Lower leg skin (tissue), 3 donors: ENCODE measurements around the gene ARHGDIB.

Source experiments
- CTCF ChIP-seq, 3 donors: fragments of 450-650 bp; IDR thresholded peaks; one replicate each; pipeline ENCODE4 v1.5.1; 2016; ENCODE audit warnings: antibody characterized with exemption in 3 of 3, mild to moderate bottlenecking in 3 of 3, moderate library complexity in 2 of 3
- POLR2A ChIP-seq, 2 donors: fragments of 450-650 bp; IDR thresholded peaks; one replicate each; pipeline ENCODE4 v1.6.1; 2016 to 2017; ENCODE audit warnings: antibody characterized with exemption in 2 of 2, mild to moderate bottlenecking in 1 of 2, moderate library complexity in 1 of 2

- no peak for TF ChIP-seq CTCF (IDR thresholded peaks at IDR 0.05)
- TF ChIP-seq POLR2A (IDR thresholded peaks at IDR 0.05): no peak
These were observed 11.8 kb downstream of the ARHGDIB start for GRCh38 chr12:14949631-14950030.
